Body of pancreas (tissue), 4 donors: Measurements from ENCODE around the gene KIFC3. TPM values are rescaled to one million over a fixed set of nuclear protein-coding genes. Genes with fewer than 3 reads are reported as not detected.
"Not testable (repeated sequence)": the region's sequence is repeated elsewhere in the genome, so short reads cannot be mapped to it uniquely, and the experiment has no call there.

Experiments used
- ATAC-seq: fragments of 150-250 bp; one replicate; pipeline ENCODE4 v1.9.1; 2016
- DNase-seq, 4 donors: peaks; one replicate each; pipeline ENCODE4 v3.0.0-alpha.2; 2019
- H3K27ac ChIP-seq, 4 donors: fragments of 200-600 bp; sonication (generic); 1 replicate in 3 of 4; 2 replicates in 1 of 4; pipeline versions ENCODE4 v1.5.1 to v1.6.1; 2016 to 2019; ENCODE audit warnings: mild to moderate bottlenecking in 1 of 4, mixed read lengths in 1 of 4, moderate library complexity in 1 of 4
- H3K27me3 ChIP-seq, 2 donors: fragments of 200-600 bp; sonication (generic); one replicate each; pipeline ENCODE4 v1.6.0; 2016; ENCODE audit warnings: mild to moderate bottlenecking in 1 of 2
- H3K36me3 ChIP-seq, 2 donors: fragments of 200-600 bp; sonication (generic); replicated peaks in 1 of 2; 2 replicates each; pipeline ENCODE4 v1.5.1; 2016; ENCODE audit warnings: low read depth in 2 of 2; ENCODE audit not compliant: insufficient read depth in 1 of 2
- H3K4me1 ChIP-seq: fragments of 200-600 bp; sonication (generic); one replicate; pipeline ENCODE4 v1.6.0; 2016
- H3K4me3 ChIP-seq, 2 donors: fragments of 200-600 bp; sonication (generic); 1 replicate in 1 of 2; 2 replicates in 1 of 2; pipeline ENCODE4 v1.5.1; 2016 to 2019
- H3K9me3 ChIP-seq, 3 donors: fragments of 200-600 bp; sonication (generic); 1 replicate in 2 of 3; 2 replicates in 1 of 3; pipeline ENCODE4 v1.5.1; 2016
- POLR2A ChIP-seq, 3 donors: fragments of 450-650 bp; IDR thresholded peaks; one replicate each; pipeline ENCODE4 v1.6.1; 2016; ENCODE audit warnings: antibody characterized with exemption in 3 of 3, mild to moderate bottlenecking in 2 of 3
- WGBS, 2 donors: methylation state at CpG; one replicate each; pipeline ENCODE4 v1.1.5; 2017; 5-methylcytosine and 5-hydroxymethylcytosine counted together
- intact Hi-C: fragments of 100-400 bp; cut with DNase I; formaldehyde crosslinking; loops from one replicate; pipeline ENCODE4 v1.15.1; 2023
- total RNA-seq, 2 donors: library from RNA; depleted of rRNA; stranded (reverse); fragments of >200 nt; gene quantifications; one replicate each; pipeline ENCODE4 v1.1.0, GENCODE V29; 2016
- TF ChIP-seq, protein P1 (sequence below), 7 experiments: fragments of 450-650 bp in 4 of 7; fragments of 200-600 bp in 3 of 7; sonication (generic) in 3 of 7; IDR thresholded peaks; one replicate each; pipeline ENCODE4 v1.5.1; 2016 to 2019; ENCODE audit warnings: antibody characterized with exemption in 7 of 7

KIFC3 gene
- total RNA-seq, 2 donors from 2014 or later: 120 to 205 TPM

DNA sequence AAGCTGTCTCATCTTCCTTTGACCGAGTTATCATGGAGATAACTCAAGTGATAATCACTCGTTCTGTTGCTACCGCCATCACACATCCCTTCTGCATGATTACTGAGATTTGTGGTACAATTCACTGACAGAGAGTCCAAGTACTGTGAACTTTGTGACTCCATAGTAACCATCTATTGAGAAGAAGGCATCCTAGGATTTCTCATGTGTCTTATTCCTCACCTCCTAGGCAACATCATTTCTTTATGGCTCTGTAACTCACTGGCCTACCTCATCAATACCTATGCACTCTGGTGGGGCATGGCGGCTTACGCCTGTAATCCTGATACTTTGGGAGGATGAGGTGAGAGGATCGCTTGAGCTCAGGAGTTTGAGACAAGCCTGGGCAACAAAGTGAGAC lies 88.2 kb downstream of the KIFC3 start:
- Histone ChIP-seq H3K27ac (no peak overlapping the region), H3K27me3 (no peaks in the 10 kb centered on the region), H3K9me3 (no peaks in the 10 kb centered on the region), H3K36me3 (no peaks in the 10 kb centered on the region), H3K4me1 (no peaks in the 10 kb centered on the region), H3K4me3 (no peak overlapping the region)
- intact Hi-C loops: no loop called here
- no peak for ATAC-seq
- no peak for TF ChIP-seq POLR2A (IDR thresholded peaks at IDR 0.05)
- TF ChIP-seq, protein P1, sequence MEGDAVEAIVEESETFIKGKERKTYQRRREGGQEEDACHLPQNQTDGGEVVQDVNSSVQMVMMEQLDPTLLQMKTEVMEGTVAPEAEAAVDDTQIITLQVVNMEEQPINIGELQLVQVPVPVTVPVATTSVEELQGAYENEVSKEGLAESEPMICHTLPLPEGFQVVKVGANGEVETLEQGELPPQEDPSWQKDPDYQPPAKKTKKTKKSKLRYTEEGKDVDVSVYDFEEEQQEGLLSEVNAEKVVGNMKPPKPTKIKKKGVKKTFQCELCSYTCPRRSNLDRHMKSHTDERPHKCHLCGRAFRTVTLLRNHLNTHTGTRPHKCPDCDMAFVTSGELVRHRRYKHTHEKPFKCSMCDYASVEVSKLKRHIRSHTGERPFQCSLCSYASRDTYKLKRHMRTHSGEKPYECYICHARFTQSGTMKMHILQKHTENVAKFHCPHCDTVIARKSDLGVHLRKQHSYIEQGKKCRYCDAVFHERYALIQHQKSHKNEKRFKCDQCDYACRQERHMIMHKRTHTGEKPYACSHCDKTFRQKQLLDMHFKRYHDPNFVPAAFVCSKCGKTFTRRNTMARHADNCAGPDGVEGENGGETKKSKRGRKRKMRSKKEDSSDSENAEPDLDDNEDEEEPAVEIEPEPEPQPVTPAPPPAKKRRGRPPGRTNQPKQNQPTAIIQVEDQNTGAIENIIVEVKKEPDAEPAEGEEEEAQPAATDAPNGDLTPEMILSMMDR (IDR thresholded peaks at IDR 0.05): no peak
- WGBS, 2 donors: 84 to 93% methylated on average over 6 of the region's 6 CpGs
- DNase-seq: no peak

DNA sequence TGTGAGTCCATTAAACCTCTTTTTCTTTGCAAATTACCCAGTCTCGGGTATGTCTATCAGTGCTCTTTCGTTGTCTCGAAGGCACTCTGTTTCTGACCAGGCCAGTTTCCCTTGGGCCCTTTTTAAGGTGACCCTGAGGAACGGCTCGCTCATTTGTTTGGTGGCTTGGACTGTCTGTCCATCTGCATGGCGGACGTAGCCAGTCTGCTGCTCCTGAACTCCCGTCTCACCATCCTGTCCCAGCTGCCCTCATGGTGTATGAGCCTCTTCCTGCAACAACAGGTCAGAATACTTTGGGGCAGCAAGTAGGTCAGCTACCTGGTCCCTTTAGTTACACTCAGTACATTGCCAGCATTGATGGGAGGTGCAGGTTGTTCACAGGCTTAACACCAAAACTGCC lies 88.7 kb downstream of the KIFC3 start:
- Histone ChIP-seq H3K27ac (no peak overlapping the region), H3K9me3 (no peaks in the 10 kb centered on the region), H3K27me3 (no peaks in the 10 kb centered on the region), H3K4me3 (no peak overlapping the region), H3K36me3 (no peaks in the 10 kb centered on the region), H3K4me1 (no peaks in the 10 kb centered on the region)
- TF ChIP-seq, protein P1 (IDR thresholded peaks at IDR 0.05): no peak
- intact Hi-C loops: no loop called here
- 86 to 93% methylated on average over 8 of the region's 8 CpGs for WGBS, 2 donors
- DNase-seq (no peak), ATAC-seq (no peak)

DNA sequence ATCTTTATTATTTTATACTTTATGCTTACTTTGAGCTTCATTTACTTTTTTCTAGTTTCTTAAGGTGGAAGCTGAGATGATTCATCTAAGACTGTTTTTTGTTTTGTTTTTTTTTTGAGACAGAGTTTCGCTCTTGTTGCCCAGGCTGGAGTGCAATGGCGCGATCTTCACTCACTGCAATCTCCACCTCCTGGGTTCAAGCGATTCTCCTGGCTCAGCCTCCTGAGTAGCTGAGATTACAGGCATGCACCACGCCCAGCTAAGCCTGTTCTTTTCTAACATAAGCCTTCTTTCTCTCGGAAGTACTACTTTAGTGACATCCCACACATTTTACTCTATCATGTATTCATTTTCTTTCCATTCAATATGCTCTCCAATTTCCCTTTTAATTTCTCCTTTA lies 89.7 kb downstream of the KIFC3 start:
- intact Hi-C loops, H3K27ac ChIP-seq, H3K36me3 ChIP-seq, DNase-seq, H3K4me1 ChIP-seq, ATAC-seq, H3K9me3 ChIP-seq, H3K27me3 ChIP-seq, H3K4me3 ChIP-seq: not testable (repeated sequence)
- 78 to 80% methylated on average over 6 of the region's 6 CpGs for WGBS, 2 donors

DNA sequence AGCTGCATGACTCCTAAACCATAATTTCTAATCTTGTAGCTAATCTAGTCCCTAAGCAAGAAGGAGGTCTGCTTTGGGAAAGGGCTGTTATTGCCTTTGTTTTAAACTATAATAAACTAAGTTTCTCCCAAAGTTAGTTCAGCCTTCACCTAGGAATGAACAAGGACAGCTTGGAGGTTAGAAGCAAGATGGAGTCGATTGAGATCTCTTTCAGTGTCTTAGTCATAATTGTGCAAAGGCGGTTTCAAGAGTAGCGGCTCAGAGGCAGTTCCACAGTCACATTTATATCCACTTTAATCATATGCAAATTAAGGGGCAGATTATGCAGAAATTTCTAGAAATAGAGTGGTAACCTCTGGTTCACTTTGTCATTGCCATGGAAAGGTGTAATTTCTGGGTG lies 90.3 kb downstream of the KIFC3 start:
- Histone ChIP-seq H3K36me3 (no peaks in the 10 kb centered on the region), H3K4me1 (no peaks in the 10 kb centered on the region), H3K4me3 (no peak overlapping the region), H3K27me3 (no peaks in the 10 kb centered on the region), H3K9me3 (no peaks in the 10 kb centered on the region), H3K27ac (no peak overlapping the region)
- no peak for TF ChIP-seq POLR2A (IDR thresholded peaks at IDR 0.05)
- TF ChIP-seq, protein P1 (IDR thresholded peaks at IDR 0.05): no peak
- intact Hi-C loops: no loop called here
- WGBS, 2 donors: 93 to 97% methylated on average over 3 of the region's 3 CpGs
- DNase-seq (no peak), ATAC-seq (no peak)

DNA sequence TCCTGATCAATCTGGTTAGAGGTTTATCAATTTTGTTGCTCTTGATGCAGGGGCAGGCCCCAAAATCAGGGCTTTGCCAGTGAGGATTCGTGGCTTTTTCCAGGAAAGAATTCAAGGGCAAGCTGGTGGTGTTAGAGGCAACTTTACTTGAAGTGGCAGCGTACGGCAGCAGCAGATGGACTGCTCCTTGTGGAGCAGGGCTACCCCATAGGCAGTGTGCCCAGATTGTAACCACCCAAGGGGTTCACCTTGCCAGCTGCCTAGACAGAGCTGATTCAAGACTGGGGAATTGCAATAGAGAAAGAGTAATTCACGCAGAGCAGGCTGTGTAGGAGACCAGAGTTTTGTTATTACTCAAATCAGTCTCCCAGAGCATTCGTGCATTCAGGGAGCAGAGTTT lies 90.9 kb downstream of the KIFC3 start:
- intact Hi-C loops: no loop called here
- 91 to 94% methylated on average over 5 of the region's 5 CpGs for WGBS, 2 donors
- Histone ChIP-seq H3K9me3 (no peaks in the 10 kb centered on the region), H3K36me3 (no peaks in the 10 kb centered on the region), H3K4me1 (no peaks in the 10 kb centered on the region), H3K27ac (no peak overlapping the region), H3K27me3 (no peaks in the 10 kb centered on the region), H3K4me3 (no peak overlapping the region)
- ATAC-seq (no peak), DNase-seq (no peak)
- TF ChIP-seq POLR2A (IDR thresholded peaks at IDR 0.05): no peak
- TF ChIP-seq, protein P1 (IDR thresholded peaks at IDR 0.05): no peak
